Cardiac muscle cell (in vitro differentiated cells and primary cell): ENCODE results near the gene HOXB3. TPM values are rescaled to one million over a fixed set of nuclear protein-coding genes. Genes with fewer than 3 reads are reported as not detected.

ENCODE experiments used
- DNase-seq, 2 donors: peaks; one replicate each; pipeline versions ENCODE4 v3.0.0 to v3.0.0-alpha.2; 2010 to 2017; ENCODE audit warnings: low read depth in 1 of 2, low spot score in 1 of 2
- H3K27ac ChIP-seq: fragments of 200-600 bp; sonication (generic); 2 replicates; pipeline ENCODE4 v1.5.1; 2016
- H3K27me3 ChIP-seq: fragments of 200-600 bp; sonication (generic); 2 replicates; pipeline ENCODE4 v1.6.0; 2016; ENCODE audit warnings: control low read depth
- H3K36me3 ChIP-seq: fragments of 200-600 bp; sonication (generic); 2 replicates; pipeline ENCODE4 v1.5.1; 2016; ENCODE audit warnings: control low read depth
- H3K4me1 ChIP-seq: fragments of 200-600 bp; sonication (generic); 2 replicates; pipeline ENCODE4 v1.8.1; 2017; ENCODE audit warnings: low read depth, mild to moderate bottlenecking, mixed run types
- H3K4me3 ChIP-seq: fragments of 200-600 bp; sonication (generic); 2 replicates; pipeline ENCODE4 v1.5.1; 2016; ENCODE audit warnings: mild to moderate bottlenecking
- H3K9me3 ChIP-seq: fragments of 200-600 bp; sonication (generic); 2 replicates; pipeline ENCODE4 v1.5.1; 2017; ENCODE audit warnings: low read depth, mild to moderate bottlenecking, control low read depth
- polyA plus RNA-seq: library from polyadenylated mRNA; unstranded; fragments of >200 nt; fragmentation: Nextera tagmentation; extraction: Ambion mirVana; gene quantifications from 2 replicates; pipeline ENCODE4 v1.2.1, GENCODE V29; 2016
- total RNA-seq: library from RNA; depleted of rRNA; stranded (reverse); fragments of >200 nt; gene quantifications from 2 replicates; pipeline ENCODE4 v1.2.3, GENCODE V29; 2016
- TF ChIP-seq, protein P1 (sequence below): IDR thresholded peaks from 2 replicates; pipeline ENCODE4 v1.5.1; 2012; ENCODE audit warnings: low read depth, mild to moderate bottlenecking, low read length

HOXB3 gene
- total and polyA plus RNA-seq, 2 experiments from 2014 or later, result 24.9 to 37.7 TPM

DNA sequence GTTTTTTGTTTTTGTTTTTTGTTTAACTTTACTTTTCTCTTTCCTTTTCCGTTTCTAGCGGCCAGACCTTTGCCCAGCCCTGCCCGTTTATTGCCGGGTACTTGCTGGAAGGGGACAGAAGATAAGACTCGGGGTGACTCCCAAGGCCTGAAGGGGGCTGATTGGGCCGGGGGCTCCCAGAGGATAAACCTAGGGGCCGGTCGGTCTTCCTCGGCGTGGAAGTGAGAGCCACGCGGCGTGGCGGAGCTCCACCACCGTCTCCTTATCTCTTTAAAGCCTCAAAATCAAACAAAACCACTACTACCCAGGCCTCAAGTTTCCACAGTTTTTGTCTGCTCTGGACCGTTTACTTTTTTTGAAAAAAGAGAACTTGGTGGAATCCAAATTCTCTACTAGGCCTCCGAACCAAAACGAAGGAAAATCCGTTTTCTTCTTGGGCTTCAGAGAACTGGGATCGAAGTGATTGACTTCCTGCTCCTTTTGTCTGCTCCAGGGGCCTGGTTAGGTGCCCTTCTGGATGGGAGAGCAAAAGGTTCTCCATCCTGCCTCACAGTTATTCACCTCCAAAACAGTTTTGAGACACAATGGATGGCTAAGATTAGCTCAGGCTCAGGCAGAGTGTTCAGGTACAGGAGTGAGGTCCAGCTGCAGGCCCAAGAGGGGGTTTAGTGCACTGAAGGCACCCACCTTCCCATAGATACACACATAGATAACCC, 44.6 kb upstream of the HOXB3 start:
- peaks cover 100% of the 10 kb centered on the region for H3K27me3 ChIP-seq
- TF ChIP-seq, protein P1, sequence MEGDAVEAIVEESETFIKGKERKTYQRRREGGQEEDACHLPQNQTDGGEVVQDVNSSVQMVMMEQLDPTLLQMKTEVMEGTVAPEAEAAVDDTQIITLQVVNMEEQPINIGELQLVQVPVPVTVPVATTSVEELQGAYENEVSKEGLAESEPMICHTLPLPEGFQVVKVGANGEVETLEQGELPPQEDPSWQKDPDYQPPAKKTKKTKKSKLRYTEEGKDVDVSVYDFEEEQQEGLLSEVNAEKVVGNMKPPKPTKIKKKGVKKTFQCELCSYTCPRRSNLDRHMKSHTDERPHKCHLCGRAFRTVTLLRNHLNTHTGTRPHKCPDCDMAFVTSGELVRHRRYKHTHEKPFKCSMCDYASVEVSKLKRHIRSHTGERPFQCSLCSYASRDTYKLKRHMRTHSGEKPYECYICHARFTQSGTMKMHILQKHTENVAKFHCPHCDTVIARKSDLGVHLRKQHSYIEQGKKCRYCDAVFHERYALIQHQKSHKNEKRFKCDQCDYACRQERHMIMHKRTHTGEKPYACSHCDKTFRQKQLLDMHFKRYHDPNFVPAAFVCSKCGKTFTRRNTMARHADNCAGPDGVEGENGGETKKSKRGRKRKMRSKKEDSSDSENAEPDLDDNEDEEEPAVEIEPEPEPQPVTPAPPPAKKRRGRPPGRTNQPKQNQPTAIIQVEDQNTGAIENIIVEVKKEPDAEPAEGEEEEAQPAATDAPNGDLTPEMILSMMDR, result no peak

GRCh38 chr17:48633266-48633677, 43.2 kb upstream of the HOXB3 start:
- Histone ChIP-seq H3K27ac (no peak overlapping the region), H3K4me3 (no peak overlapping the region), H3K36me3 (no peaks in the 10 kb centered on the region), H3K4me1 (no peaks in the 10 kb centered on the region), H3K27me3 (peaks cover 100% of the 10 kb centered on the region), H3K9me3 (no peaks in the 10 kb centered on the region)
- TF ChIP-seq, protein P1, result no peak
- no peak for DNase-seq

More for the DNA sequence above, 44.6 kb upstream of the HOXB3 start:
- Histone ChIP-seq H3K27ac (no peak overlapping the region), H3K4me3 (no peak overlapping the region), H3K36me3 (no peaks in the 10 kb centered on the region), H3K9me3 (no peaks in the 10 kb centered on the region), H3K4me1 (no peaks in the 10 kb centered on the region)
- no peak for DNase-seq

- H3K36me3 ChIP-seq, result no peaks in the 10 kb centered on the region
- H3K27me3 ChIP-seq, result peaks cover 100% of the 10 kb centered on the region
- no peaks in the 10 kb centered on the region for H3K4me1 ChIP-seq
- TF ChIP-seq, protein P1, result no peak
- DNase-seq, result no peak
- no peak overlapping the region for H3K27ac ChIP-seq
- no peak overlapping the region for H3K4me3 ChIP-seq
- no peaks in the 10 kb centered on the region for H3K9me3 ChIP-seq
Observed at GRCh38 chr17:48632579-48633265, 42.7 kb upstream of the HOXB3 start.

DNA sequence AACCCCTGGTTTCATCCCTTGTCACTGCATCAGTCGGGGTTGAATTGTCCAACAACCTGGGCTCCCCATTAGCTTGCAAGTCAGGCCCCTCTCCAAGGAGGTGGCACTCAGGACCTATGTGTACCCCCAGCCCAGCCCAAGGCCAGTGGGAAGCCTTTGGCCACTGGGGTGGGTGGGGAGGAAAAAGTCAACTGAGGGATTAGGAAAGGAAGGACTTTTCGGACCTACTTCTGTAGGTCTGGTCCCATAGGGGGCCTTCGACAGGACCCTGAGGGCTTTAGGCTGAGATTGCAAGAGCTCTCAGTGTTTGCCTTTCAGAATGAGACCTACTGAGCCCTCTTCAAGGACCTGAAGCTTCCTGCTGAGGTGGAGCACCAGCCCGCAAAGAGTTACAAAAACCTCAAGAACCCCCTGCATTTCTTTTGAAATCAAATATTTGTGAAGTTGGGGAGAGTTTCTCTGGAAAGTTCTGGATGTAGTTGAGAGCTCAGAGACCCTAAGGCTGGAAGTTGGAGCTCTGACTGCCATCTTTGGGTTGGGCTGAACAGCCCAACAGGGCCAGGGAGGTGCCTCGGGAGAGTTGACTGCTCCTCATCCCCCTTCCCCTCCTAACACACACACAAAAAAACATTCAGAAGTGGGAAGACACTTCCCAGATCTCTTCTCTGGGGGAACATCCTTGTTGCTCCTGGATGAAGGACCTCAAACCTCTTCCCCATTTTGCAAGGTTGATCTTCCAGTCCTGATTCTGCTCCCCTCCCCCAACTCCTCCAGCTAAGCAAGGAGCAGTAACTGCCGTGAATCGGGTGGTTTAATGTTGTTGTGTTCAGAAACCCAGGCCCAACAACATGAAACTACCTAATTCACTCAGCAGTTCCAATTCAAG, 41.9 kb upstream of the HOXB3 start:
- Histone ChIP-seq H3K4me3 (no peak overlapping the region), H3K36me3 (no peaks in the 10 kb centered on the region), H3K4me1 (no peaks in the 10 kb centered on the region), H3K27me3 (peaks cover 100% of the 10 kb centered on the region), H3K9me3 (no peaks in the 10 kb centered on the region), H3K27ac (no peak overlapping the region)
- TF ChIP-seq, protein P1, result no peak
- no peak for DNase-seq

- DNase-seq, result no peak
- H3K36me3 ChIP-seq, result no peaks in the 10 kb centered on the region
- H3K4me3 ChIP-seq, result no peak overlapping the region
- TF ChIP-seq, protein P1, result no peak
- no peak overlapping the region for H3K27ac ChIP-seq
- no peaks in the 10 kb centered on the region for H3K9me3 ChIP-seq
- peaks cover 1% of the 10 kb centered on the region for H3K4me1 ChIP-seq
- H3K27me3 ChIP-seq, result peaks cover 100% of the 10 kb centered on the region
Observed at GRCh38 chr17:48630925-48631692, 41.1 kb upstream of the HOXB3 start.
